Measurements from ENCODE around the gene KDM4F.

GRCh38 chr11:95100191-95100648 is 51.0 kb downstream of the KDM4F start:
- TF ChIP-seq CTCF (conservative IDR thresholded peaks at IDR 0.05 in 1 of 2, IDR thresholded peaks at IDR 0.05 in 1 of 2; ENCODE audit: low read depth in 1 of 2, low read length in 2 of 2): no peak
- TF ChIP-seq EZH2 (IDR thresholded peaks at IDR 0.05; ENCODE audit: low read length, missing control alignments): no peak

Measured in fibroblast of lung (primary cell).